ENCODE measurements around the gene CYP1A2. TPM values are rescaled to one million over a fixed set of nuclear protein-coding genes. Genes with fewer than 3 reads are reported as not detected.

Gene CYP1A2
- polyA plus RNA-seq, 1 of the 3 experiments (the other 2 are of a cell fraction), result not detected

GRCh38 chr15:74752531-74752930 is 3.9 kb downstream of the CYP1A2 start:
- POLR2A ChIA-PET, result no interaction called here

GRCh38 chr15:74754593-74755215 is 6.1 kb downstream of the CYP1A2 start:
- Histone ChIP-seq H3K36me3 (replicated peaks in 1 of 2; ENCODE audit: control insufficient read depth in 1 of 2, insufficient read depth in 2 of 2, low read length in 1 of 2) (no peaks in the 10 kb centered on the region), H4K20me1 (ENCODE audit: insufficient read depth) (no peaks in the 10 kb centered on the region), H3K4me2 (no peak overlapping the region), H3K27me3 (ENCODE audit: insufficient read depth) (0 out of 2 replicates have a peak, but pooled peaks cover 7% of the 10 kb centered on the region), H3F3A (replicated peaks; ENCODE audit: insufficient read depth) (peaks cover 10% of the 10 kb centered on the region), H3K9me3 (no peaks in the 10 kb centered on the region), H3K4me3 (ENCODE audit: low read depth in 2 of 2, low read length in 1 of 2) (no peak overlapping the region), H3K79me2 (ENCODE audit: insufficient read depth) (no peaks in the 10 kb centered on the region), H2AFZ (ENCODE audit: low read depth) (no peak overlapping the region), H3K9ac (no peak overlapping the region), H3K9me2 (no peaks in the 10 kb centered on the region), H3K4me1 (ENCODE audit: control insufficient read depth in 1 of 2, insufficient read depth in 2 of 2, low read depth in 1 of 2, low read length in 1 of 2) (no peaks in the 10 kb centered on the region), H3K27ac (ENCODE audit: low read depth in 2 of 2, low read length in 1 of 2) (no peak overlapping the region)
- ChIA-PET CTCF (interaction anchor here (0.9 to 4.8 kb wide), 3 partner anchors 14 to 123 kb away, joined by 3 to 30 read pairs (median 3); no protein-coding TSS in a partner anchor), POLR2A (no interaction called here)
- no peak for DNase-seq
- WGBS (ENCODE audit: low lambda C conversion rate), result 83% methylated on average over 19 of the region's 20 CpGs
- no peak for TF ChIP-seq RCOR1 (IDR thresholded peaks at IDR 0.05; ENCODE audit: low read length)
- TF ChIP-seq RFX5 (IDR thresholded peaks at IDR 0.05; ENCODE audit: low read length), result no peak
- no peak for TF ChIP-seq ZBTB33 (IDR thresholded peaks at IDR 0.05; ENCODE audit: borderline replicate concordance, low read depth)
- TF ChIP-seq GATA2 (CRISPR knock-in tag; IDR thresholded peaks at IDR 0.05), result no peak
- TF ChIP-seq SIN3A (IDR thresholded peaks at IDR 0.05; ENCODE audit: borderline replicate concordance, low read depth, low read length), result no peak
- no peak for TF ChIP-seq RAD21 (IDR thresholded peaks at IDR 0.05; ENCODE audit: low read length)
- TF ChIP-seq FOSL2 (IDR thresholded peaks at IDR 0.05; ENCODE audit: borderline replicate concordance, low read depth), result no peak
- no peak for TF ChIP-seq FOXJ3 (CRISPR knock-in tag; IDR thresholded peaks at IDR 0.05)
- TF ChIP-seq USF1 (IDR thresholded peaks at IDR 0.05; ENCODE audit: borderline replicate concordance, low read depth), result no peak
- no peak for TF ChIP-seq CHD2 (IDR thresholded peaks at IDR 0.05; ENCODE audit: low read length, partially characterized antibody)
- TF ChIP-seq RXRA (IDR thresholded peaks at IDR 0.05; ENCODE audit: borderline replicate concordance, low read depth), result no peak
- TF ChIP-seq REST (IDR thresholded peaks at IDR 0.05; ENCODE audit: low read depth, low read length), result no peak
- TF ChIP-seq TCF12 (IDR thresholded peaks at IDR 0.05), result no peak
- no peak for TF ChIP-seq GABPA (IDR thresholded peaks at IDR 0.05; ENCODE audit: low read depth)
- TF ChIP-seq EZH2phosphoT487 (IDR thresholded peaks at IDR 0.05; ENCODE audit: borderline replicate concordance, low read depth), result no peak

More at GRCh38 chr15:74752531-74752930, 3.9 kb downstream of the CYP1A2 start:
- H3K9me2 ChIP-seq, result no peaks in the 10 kb centered on the region
- H3K4me3 ChIP-seq (ENCODE audit: low read depth in 2 of 2, low read length in 1 of 2), result no peak overlapping the region
- WGBS (ENCODE audit: low lambda C conversion rate), result 25% methylated on average over 5 of the region's 5 CpGs
- H3K9me3 ChIP-seq, result no peaks in the 10 kb centered on the region
- no peak for DNase-seq
- CTCF ChIA-PET, result interaction anchor here (1.0 to 4.8 kb wide), 3 partner anchors 16 to 118 kb away, joined by 3 to 30 read pairs (median 3); no protein-coding TSS in a partner anchor
- TF ChIP-seq NFIC (IDR thresholded peaks at IDR 0.05; ENCODE audit: borderline replicate concordance) (0 out of 2 replicates have a peak, but pooled peaks have one; percentile 25), TEAD4 (IDR thresholded peaks at IDR 0.05; ENCODE audit: borderline replicate concordance, insufficient read depth) (peak; percentile 29; the same call in 1 of the 2 replicates), FOXJ3 (CRISPR knock-in tag; IDR thresholded peaks at IDR 0.05) (no peak), MEF2A (IDR thresholded peaks at IDR 0.05; ENCODE audit: borderline replicate concordance, low read depth) (no peak), FOXM1 (IDR thresholded peaks at IDR 0.05; ENCODE audit: low read depth) (no peak), POLR2AphosphoS5 (IDR thresholded peaks at IDR 0.05; ENCODE audit: low read depth, low read length) (no peak), USF2 (IDR thresholded peaks at IDR 0.05; ENCODE audit: borderline replicate concordance, low read depth, low read length) (no peak), MXI1 (IDR thresholded peaks at IDR 0.05; ENCODE audit: low read depth, low read length) (no peak)
- no peak overlapping the region for H3K9ac ChIP-seq
- H3K27me3 ChIP-seq (ENCODE audit: insufficient read depth), result no peaks in the 10 kb centered on the region
- H3K4me1 ChIP-seq (ENCODE audit: control insufficient read depth in 1 of 2, insufficient read depth in 2 of 2, low read depth in 1 of 2, low read length in 1 of 2), result no peaks in the 10 kb centered on the region
- peaks cover 10% of the 10 kb centered on the region for H3F3A ChIP-seq (replicated peaks; ENCODE audit: insufficient read depth)
- no peaks in the 10 kb centered on the region for H3K36me3 ChIP-seq (replicated peaks in 1 of 2; ENCODE audit: control insufficient read depth in 1 of 2, insufficient read depth in 2 of 2, low read length in 1 of 2)
- no peak overlapping the region for H3K4me2 ChIP-seq
- no peaks in the 10 kb centered on the region for H4K20me1 ChIP-seq (ENCODE audit: insufficient read depth)
- no peak overlapping the region for H3K27ac ChIP-seq (ENCODE audit: low read depth in 2 of 2, low read length in 1 of 2)
- no peak overlapping the region for H2AFZ ChIP-seq (ENCODE audit: low read depth)
- no peaks in the 10 kb centered on the region for H3K79me2 ChIP-seq (ENCODE audit: insufficient read depth)

Measured in SK-N-SH (cell line).